HG03196 (cell line): ENCODE measurements around the gene INSC.

Experiments
- ATAC-seq: cut with Tn5 transposase; IDR thresholded peaks from one replicate; pipeline ENCODE4 v1.9.1; 2021; ENCODE audit not compliant: unreplicated experiment

INSC gene

GRCh38 chr11:15179167-15179566 lies 64.4 kb downstream of the INSC start:
- no peak for ATAC-seq

- peak; percentile 60 for ATAC-seq
Observed at GRCh38 chr11:15180212-15180792, 65.6 kb downstream of the INSC start.

GRCh38 chr11:15182372-15182771 lies 67.6 kb downstream of the INSC start:
- ATAC-seq: no peak

- no peak for ATAC-seq
Observed at GRCh38 chr11:15185021-15185420, 70.3 kb downstream of the INSC start.

GRCh38 chr11:15186146-15186545 lies 71.4 kb downstream of the INSC start:
- no peak for ATAC-seq

- ATAC-seq: no peak
Observed at GRCh38 chr11:15189189-15189588, 74.5 kb downstream of the INSC start.

- ATAC-seq: no peak
Observed at GRCh38 chr11:15189641-15190365, 75.1 kb downstream of the INSC start.

- no peak for ATAC-seq
Observed at GRCh38 chr11:15190611-15191010, 75.9 kb downstream of the INSC start.

GRCh38 chr11:15192005-15192556 lies 77.4 kb downstream of the INSC start:
- ATAC-seq: no peak

GRCh38 chr11:15194671-15195415 lies 80.1 kb downstream of the INSC start:
- no peak for ATAC-seq

GRCh38 chr11:15195454-15196200 lies 80.9 kb downstream of the INSC start:
- ATAC-seq: no peak

GRCh38 chr11:15196704-15197103 lies 82.0 kb downstream of the INSC start:
- no peak for ATAC-seq

GRCh38 chr11:15197696-15198095 lies 83.0 kb downstream of the INSC start:
- no peak for ATAC-seq

- no peak for ATAC-seq
Observed at GRCh38 chr11:15198284-15198683, 83.6 kb downstream of the INSC start.

- ATAC-seq: no peak
Observed at GRCh38 chr11:15199693-15200092, 85.0 kb downstream of the INSC start.

GRCh38 chr11:15200696-15201095 lies 86.0 kb downstream of the INSC start:
- no peak for ATAC-seq

- ATAC-seq: no peak
Observed at GRCh38 chr11:15201586-15201985, 86.9 kb downstream of the INSC start.

GRCh38 chr11:15202626-15203025 lies 87.9 kb downstream of the INSC start:
- ATAC-seq: no peak

GRCh38 chr11:15204711-15205110 lies 90.0 kb downstream of the INSC start:
- ATAC-seq: no peak

- no peak for ATAC-seq
Observed at GRCh38 chr11:15206791-15207190, 92.1 kb downstream of the INSC start.
